ENCODE data around the gene ARHGEF7. TPM values are rescaled to one million over a fixed set of nuclear protein-coding genes. Genes with fewer than 3 reads are reported as not detected.
A peak's percentile ranks its signal among the peaks of the same experiment; 100 is the strongest.

Gene ARHGEF7
- total RNA-seq, 5 donors from 2014 or later (not counting 1 experiment from before 2014, with no cell fraction given): 68.0 to 85.8 (median 83.7) TPM

- no peaks in the 10 kb centered on the region for H3K27me3 Mint-ChIP-seq
- Histone ChIP-seq H3K4me1 (ENCODE audit: control insufficient read depth in 1 of 2, extremely low read depth in 1 of 2, insufficient read depth in 2 of 2, low read length in 2 of 2) (peaks cover 0 to 4% of the 10 kb centered on the region in 2 experiments), H3K27me3 (replicated peaks in 1 of 2; ENCODE audit: control insufficient read depth in 2 of 2, extremely low read depth in 1 of 2, insufficient read depth in 2 of 2, low read length in 1 of 2) (no peaks in the 10 kb centered on the region), H3K36me3 (ENCODE audit: control insufficient read depth in 2 of 2, extremely low read depth in 1 of 2, insufficient read depth in 1 of 2, low read length in 1 of 2) (no peaks in the 10 kb centered on the region), H3K27ac (ENCODE audit: low read length) (no peak overlapping the region), H3K9me3 (no peaks in the 10 kb centered on the region), H3K4me3 (ENCODE audit: control insufficient read depth in 1 of 2, extremely low read depth in 1 of 2, low read length in 1 of 2) (no peak overlapping the region)
- H3K4me3 Mint-ChIP-seq: no peak overlapping the region
- 82% methylated on average over 23 of the region's 28 CpGs for WGBS (ENCODE audit: insufficient coverage)
- CTCF ChIA-PET: no interaction called here
- POLR2A ChIA-PET: no interaction called here
- no peak for ATAC-seq (replicated peaks in 1 of 4)
- H3K4me1 Mint-ChIP-seq: peaks cover 0 to 5% (median 2%) of the 10 kb centered on the region in 3 donors
- peak overlapping the region in 1 of 2 donors; percentile 20 for H3K27ac Mint-ChIP-seq
- no peaks in the 10 kb centered on the region for H3K36me3 Mint-ChIP-seq
- DNase-seq: peak in 1 of 35 experiments; percentile 17
- no peaks in the 10 kb centered on the region for H3K9me3 Mint-ChIP-seq
These were observed 210.2 kb downstream of the ARHGEF7 start for GRCh38 chr13:111325146-111325890.

GRCh38 chr13:111325941-111326620 lies 211.0 kb downstream of the ARHGEF7 start:
- Histone ChIP-seq H3K27me3 (replicated peaks in 1 of 2; ENCODE audit: control insufficient read depth in 2 of 2, extremely low read depth in 1 of 2, insufficient read depth in 2 of 2, low read length in 1 of 2) (no peaks in the 10 kb centered on the region), H3K27ac (ENCODE audit: low read length) (no peak overlapping the region), H3K9me3 (no peaks in the 10 kb centered on the region), H3K36me3 (ENCODE audit: control insufficient read depth in 2 of 2, extremely low read depth in 1 of 2, insufficient read depth in 1 of 2, low read length in 1 of 2) (no peaks in the 10 kb centered on the region), H3K4me3 (ENCODE audit: control insufficient read depth in 1 of 2, extremely low read depth in 1 of 2, low read length in 1 of 2) (no peak overlapping the region), H3K4me1 (ENCODE audit: control insufficient read depth in 1 of 2, extremely low read depth in 1 of 2, insufficient read depth in 2 of 2, low read length in 2 of 2) (peaks cover 0 to 4% of the 10 kb centered on the region in 2 experiments)
- peaks cover 5% of the 10 kb centered on the region for H3K36me3 Mint-ChIP-seq
- no peak overlapping the region for H3K4me3 Mint-ChIP-seq
- WGBS (ENCODE audit: insufficient coverage): 87% methylated on average over 33 of the region's 37 CpGs
- ATAC-seq (replicated peaks in 1 of 4) (no peak), DNase-seq (peak in 1 of 35 experiments; percentile 17)
- ChIA-PET POLR2A (no interaction called here), CTCF (no interaction called here)
- no peaks in the 10 kb centered on the region for H3K9me3 Mint-ChIP-seq
- no peak overlapping the region for H3K27ac Mint-ChIP-seq
- peaks cover 0 to 5% (median 2%) of the 10 kb centered on the region in 3 donors for H3K4me1 Mint-ChIP-seq
- no peaks in the 10 kb centered on the region for H3K27me3 Mint-ChIP-seq

DNA sequence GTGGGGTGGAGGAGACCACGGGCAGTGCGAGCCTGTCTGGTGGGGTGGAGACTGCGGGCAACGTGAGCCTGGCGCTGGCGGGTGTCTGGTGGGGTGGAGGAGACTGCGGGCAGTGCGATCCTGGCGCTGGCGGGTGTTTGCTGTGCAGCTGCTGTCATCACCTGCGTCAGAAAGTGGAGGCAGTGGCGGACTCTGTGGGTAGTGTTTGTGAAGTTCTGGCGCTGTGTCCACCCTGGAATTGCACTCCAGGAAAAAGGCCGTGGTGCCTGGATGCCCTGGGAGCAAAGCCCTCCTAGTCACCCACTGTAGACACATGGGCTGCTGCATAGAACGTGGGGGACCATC lies 211.5 kb downstream of the ARHGEF7 start:
- no peak overlapping the region for H3K27ac ChIP-seq (ENCODE audit: low read length)
- Mint-ChIP-seq H3K36me3 (peaks cover 6% of the 10 kb centered on the region), H3K4me3 (no peak overlapping the region), H3K27ac (no peak overlapping the region), H3K9me3 (no peaks in the 10 kb centered on the region), H3K4me1 (peaks cover 0 to 5% (median 2%) of the 10 kb centered on the region in 3 donors), H3K27me3 (no peaks in the 10 kb centered on the region)
- H3K4me1 ChIP-seq (ENCODE audit: control insufficient read depth in 1 of 2, extremely low read depth in 1 of 2, insufficient read depth in 2 of 2, low read length in 2 of 2): peaks cover 0 to 4% of the 10 kb centered on the region in 2 experiments
- peak in 1 of 35 experiments; percentile 20 for DNase-seq
- H3K4me3 ChIP-seq (ENCODE audit: control insufficient read depth in 1 of 2, extremely low read depth in 1 of 2, low read length in 1 of 2): no peak overlapping the region
- POLR2A ChIA-PET: no interaction called here
- no peak for ATAC-seq (replicated peaks in 1 of 4)
- 82% methylated on average over 12 of the region's 15 CpGs for WGBS (ENCODE audit: insufficient coverage)
- CTCF ChIA-PET: no interaction called here
- H3K9me3 ChIP-seq: no peaks in the 10 kb centered on the region
- no peaks in the 10 kb centered on the region for H3K27me3 ChIP-seq (replicated peaks in 1 of 2; ENCODE audit: control insufficient read depth in 2 of 2, extremely low read depth in 1 of 2, insufficient read depth in 2 of 2, low read length in 1 of 2)
- H3K36me3 ChIP-seq (ENCODE audit: control insufficient read depth in 2 of 2, extremely low read depth in 1 of 2, insufficient read depth in 1 of 2, low read length in 1 of 2): no peaks in the 10 kb centered on the region

DNA sequence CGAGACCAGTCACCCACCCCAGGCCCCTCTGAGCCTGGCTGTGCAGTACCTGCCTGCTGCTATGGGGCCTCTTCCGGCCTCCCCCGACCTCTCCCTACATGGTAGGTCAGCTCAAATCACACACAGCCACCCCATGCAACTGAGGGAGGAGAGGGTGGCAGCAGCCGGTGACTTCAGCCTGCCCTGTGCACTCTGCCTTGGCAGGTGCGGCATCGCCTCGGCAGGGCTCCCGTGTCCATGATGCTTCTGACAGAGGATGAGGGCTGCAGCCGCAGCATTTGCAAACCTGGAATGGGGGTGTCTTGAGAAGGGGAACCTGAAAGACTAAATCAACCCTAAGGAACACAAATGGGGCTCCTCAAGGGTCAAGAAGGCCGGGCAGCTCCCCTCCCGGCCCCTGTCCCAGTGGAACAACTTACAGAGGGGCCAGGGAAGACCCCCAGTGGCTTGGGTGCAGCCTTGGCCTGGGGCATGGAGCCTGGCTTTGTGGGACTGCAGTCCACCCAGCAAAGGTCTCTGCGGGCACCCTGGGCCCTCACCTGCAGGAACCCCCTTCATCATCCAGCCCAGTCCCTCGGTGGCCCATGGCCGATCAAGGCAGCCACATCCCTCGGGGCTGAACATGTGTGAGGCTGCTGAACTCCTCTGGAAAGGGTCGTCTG lies 212.0 kb downstream of the ARHGEF7 start:
- H3K27me3 Mint-ChIP-seq: no peaks in the 10 kb centered on the region
- Histone ChIP-seq H3K4me1 (ENCODE audit: control insufficient read depth in 1 of 2, extremely low read depth in 1 of 2, insufficient read depth in 2 of 2, low read length in 2 of 2) (peaks cover 0 to 4% of the 10 kb centered on the region in 2 experiments), H3K4me3 (ENCODE audit: control insufficient read depth in 1 of 2, extremely low read depth in 1 of 2, low read length in 1 of 2) (no peak overlapping the region), H3K36me3 (ENCODE audit: control insufficient read depth in 2 of 2, extremely low read depth in 1 of 2, insufficient read depth in 1 of 2, low read length in 1 of 2) (no peaks in the 10 kb centered on the region), H3K27ac (ENCODE audit: low read length) (no peak overlapping the region), H3K27me3 (replicated peaks in 1 of 2; ENCODE audit: control insufficient read depth in 2 of 2, extremely low read depth in 1 of 2, insufficient read depth in 2 of 2, low read length in 1 of 2) (no peaks in the 10 kb centered on the region), H3K9me3 (no peaks in the 10 kb centered on the region)
- WGBS (ENCODE audit: insufficient coverage): 75% methylated on average over 12 of the region's 16 CpGs
- CTCF ChIA-PET: no interaction called here
- ATAC-seq (replicated peaks in 1 of 4): no peak
- H3K9me3 Mint-ChIP-seq: no peaks in the 10 kb centered on the region
- POLR2A ChIA-PET: no interaction called here
- no peak overlapping the region for H3K27ac Mint-ChIP-seq
- peaks cover 0 to 5% (median 2%) of the 10 kb centered on the region in 3 donors for H3K4me1 Mint-ChIP-seq
- DNase-seq: peak in 1 of 35 experiments; percentile 20
- no peak overlapping the region for H3K4me3 Mint-ChIP-seq
- H3K36me3 Mint-ChIP-seq: peaks cover 9% of the 10 kb centered on the region

- no peaks in the 10 kb centered on the region for H3K36me3 ChIP-seq (ENCODE audit: control insufficient read depth in 2 of 2, extremely low read depth in 1 of 2, insufficient read depth in 1 of 2, low read length in 1 of 2)
- H3K9me3 ChIP-seq: no peaks in the 10 kb centered on the region
- no peaks in the 10 kb centered on the region for H3K27me3 Mint-ChIP-seq
- peaks cover 0 to 3% (median 0%) of the 10 kb centered on the region in 3 donors for H3K9me3 Mint-ChIP-seq
- ATAC-seq (replicated peaks in 1 of 4): no peak
- no peak overlapping the region for H3K4me3 Mint-ChIP-seq
- DNase-seq: peak in 1 of 35 experiments; percentile 10
- no peaks in the 10 kb centered on the region for H3K27me3 ChIP-seq (replicated peaks in 1 of 2; ENCODE audit: control insufficient read depth in 2 of 2, extremely low read depth in 1 of 2, insufficient read depth in 2 of 2, low read length in 1 of 2)
- peaks cover 0 to 4% of the 10 kb centered on the region in 2 experiments for H3K4me1 ChIP-seq (ENCODE audit: control insufficient read depth in 1 of 2, extremely low read depth in 1 of 2, insufficient read depth in 2 of 2, low read length in 2 of 2)
- H3K4me1 Mint-ChIP-seq: peaks cover 0 to 5% (median 2%) of the 10 kb centered on the region in 3 donors
- H3K27ac Mint-ChIP-seq: no peak overlapping the region
- no peak overlapping the region for H3K4me3 ChIP-seq (ENCODE audit: control insufficient read depth in 1 of 2, extremely low read depth in 1 of 2, low read length in 1 of 2)
- WGBS (ENCODE audit: insufficient coverage): 89% methylated on average over 16 of the region's 32 CpGs
- ChIA-PET POLR2A (no interaction called here), CTCF (no interaction called here)
- H3K36me3 Mint-ChIP-seq: peaks cover 9% of the 10 kb centered on the region
- no peak overlapping the region for H3K27ac ChIP-seq (ENCODE audit: low read length)
These were observed 212.8 kb downstream of the ARHGEF7 start for GRCh38 chr13:111327730-111328573.
